HG02610 (cell line): Measurements from ENCODE around the gene KRTAP5-6.

Experiments used
- ATAC-seq: cut with Tn5 transposase; IDR thresholded peaks from one replicate; pipeline ENCODE4 v1.9.1; 2021; ENCODE audit warnings: mild to moderate bottlenecking, moderate library complexity; ENCODE audit not compliant: unreplicated experiment

The KRTAP5-6 gene

DNA sequence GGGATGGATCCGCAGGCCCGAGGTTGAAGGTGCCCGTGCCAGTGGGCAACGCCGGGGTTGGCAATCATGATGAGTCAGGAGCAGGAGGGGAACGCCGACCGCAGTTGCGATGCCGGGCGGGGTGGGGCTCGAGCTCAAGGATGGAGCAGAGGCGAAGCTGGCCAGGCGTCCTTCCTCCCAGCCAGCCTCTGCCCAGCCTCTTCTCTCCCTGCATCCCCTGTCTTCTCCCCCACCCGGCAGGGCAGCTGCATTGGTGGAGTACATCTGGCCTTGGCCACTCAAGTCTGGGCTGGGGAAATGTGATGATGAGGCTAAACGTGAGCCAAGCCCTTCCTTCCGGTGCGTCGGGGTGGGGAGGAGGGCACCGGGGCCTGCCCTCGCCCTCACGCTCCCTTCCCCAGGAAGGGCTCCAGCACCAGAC, 49.5 kb downstream of the KRTAP5-6 start:
- no peak for ATAC-seq

DNA sequence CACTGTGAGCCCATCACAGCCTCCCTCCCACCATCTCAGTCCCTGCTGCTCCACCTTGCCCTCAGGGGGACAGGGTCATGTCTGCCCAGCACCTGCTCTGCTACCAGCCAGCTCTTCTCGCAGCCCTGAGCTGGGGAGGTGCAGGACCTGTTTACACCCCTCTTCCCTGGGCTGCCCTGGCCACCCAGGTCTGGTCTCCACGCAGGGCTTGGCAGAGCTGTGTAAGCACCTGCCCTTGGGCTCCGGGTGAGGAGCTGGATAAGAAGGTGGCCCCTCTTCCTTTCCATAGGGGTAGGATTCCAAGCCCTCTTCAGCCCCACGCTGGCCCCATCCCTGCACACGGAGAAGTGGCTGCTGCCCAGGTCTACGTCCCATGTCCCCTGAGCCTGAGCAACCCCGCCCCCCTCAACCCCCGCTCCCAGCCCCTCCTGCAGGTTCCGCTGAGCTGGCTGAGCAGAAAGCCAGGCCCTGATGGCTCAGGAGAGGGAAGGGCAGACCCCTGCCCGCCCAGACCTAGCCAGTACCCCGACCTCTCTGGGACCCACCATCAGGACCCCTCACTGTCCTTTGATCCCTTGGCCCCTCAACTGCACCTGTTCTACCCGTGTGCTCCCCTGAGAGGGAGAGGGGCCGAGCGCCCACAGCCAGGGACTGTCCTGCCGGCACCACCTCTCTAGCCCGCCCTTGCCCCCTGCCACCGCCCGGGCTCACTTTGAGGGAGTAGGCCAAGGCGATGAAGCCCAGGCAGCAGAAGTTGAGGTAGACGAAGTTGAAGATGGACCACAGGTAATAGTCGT, 50.2 kb downstream of the KRTAP5-6 start:
- no peak for ATAC-seq
